Heart right ventricle (tissue), 16 donors: ENCODE data around the gene GATAD2A. TPM values are rescaled to one million over a fixed set of nuclear protein-coding genes. Genes with fewer than 3 reads are reported as not detected.

Source experiments
- ATAC-seq, 8 donors: fragments of 200-7000 bp; cut with Tn5 transposase; one replicate each; pipeline ENCODE4 v1.9.1; 2020; ENCODE audit warnings: mild to moderate bottlenecking in 8 of 8, moderate library complexity in 8 of 8, moderate number of reproducible peaks in 1 of 8
- DNase-seq, 2 donors: peaks; one replicate each; pipeline ENCODE4 v3.0.0-alpha.2; 2020
- H3K27ac ChIP-seq, 10 donors: fragments of 200-600 bp; sonication (generic) in 2 of 10; one replicate each; pipeline versions ENCODE4 v1.5.0 to v1.8.0; 2020 to 2022; ENCODE audit warnings: mild to moderate bottlenecking in 3 of 10
- H3K27me3 ChIP-seq, 7 donors: fragments of 200-600 bp; one replicate each; pipeline ENCODE4 v1.8.0; 2021 to 2022; ENCODE audit warnings: mild to moderate bottlenecking in 2 of 7
- H3K36me3 ChIP-seq, 9 donors: fragments of 200-600 bp; sonication (generic) in 1 of 9; one replicate each; pipeline versions ENCODE4 v1.5.0 to v1.8.0; 2020 to 2022; ENCODE audit warnings: mild to moderate bottlenecking in 2 of 9
- H3K4me1 ChIP-seq, 9 donors: fragments of 200-600 bp; sonication (generic) in 1 of 9; one replicate each; pipeline versions ENCODE4 v1.5.0 to v1.8.0; 2020 to 2022; ENCODE audit warnings: mild to moderate bottlenecking in 4 of 9
- H3K4me3 ChIP-seq, 10 donors: fragments of 200-600 bp; sonication (generic) in 2 of 10; one replicate each; pipeline versions ENCODE4 v1.5.0 to v1.8.0; 2020 to 2022; ENCODE audit warnings: mild to moderate bottlenecking in 7 of 10, moderate library complexity in 2 of 10
- H3K9me3 ChIP-seq, 11 donors: fragments of 200-600 bp in 10 of 11; sonication (generic) in 2 of 11; one replicate each; pipeline versions ENCODE4 v1.5.0 to v1.8.0; 2013 to 2022; ENCODE audit warnings: mild to moderate bottlenecking in 2 of 11, control low read depth in 1 of 11, moderate library complexity in 1 of 11
- CTCF ChIP-seq, 9 donors: fragments of 200-600 bp; sonication (generic) in 2 of 9; IDR thresholded peaks; one replicate each; pipeline versions ENCODE4 v1.5.0 to v1.8.0; 2021 to 2022; ENCODE audit warnings: antibody characterized with exemption in 9 of 9, mild to moderate bottlenecking in 5 of 9, moderate library complexity in 1 of 9
- WGBS, 2 donors: extraction: QIAGEN DNeasy Blood & Tissue Kit; methylation state at CpG; one replicate each; pipeline ENCODE4 v1.1.7; 2013; ENCODE audit warnings: inconsistent platforms in 1 of 2; 5-methylcytosine and 5-hydroxymethylcytosine counted together
- intact Hi-C, 10 donors: fragments of 100-400 bp; cut with DNase I; formaldehyde crosslinking; loops; one replicate each; pipeline versions ENCODE4 v1.11.1 to v1.14.2; 2022
- long read RNA-seq, 3 donors: library from polyadenylated mRNA; unstranded; transcript quantifications; one replicate each; pipeline ENCODE4 v2.0.0, GENCODE V29; 2020 to 2021
- polyA plus RNA-seq, 2 donors: library from polyadenylated mRNA; stranded (reverse); fragments of 200-250 nt; gene quantifications; one replicate each; pipeline ENCODE4 v1.2.3, GENCODE V29; 2013
- total RNA-seq, 10 donors: library from RNA; stranded (reverse); fragmentation: NEBNext Ultra II Directional in 3 of 10; extraction: Animal tissue kit (Norgen Biotek cat#: 25700) in 3 of 10; gene quantifications; one replicate each; pipeline versions ENCODE4 v1.2.1 to v1.2.4, GENCODE V29; 2021 to 2023
- donor health status: Arrhythmogenic right ventricular cardiomyopathy.
- donor health status: ischemic (EF 13 %, LVEDD 7.1; RV severe dilation, severe dysfunction).
- donor health status: healthy with polysubstance abuse.
- donor health status: DM: no; HTN: yes; CAD: no.
- donor health status: DM: no; HTN: no; CAD: no.
- donor health status: ischemic (EF 25% LVEDD 6.9; RV normal size, moderate dysfunction).
- donor health status: ischemic (EF 25% LVEDD 5.7; RV mildly dilated, moderate dysfunction).
- donor health status: healthy.
- donor health status: DM: yes; HTN: yes; CAD: no.
- donor health status: Ischemic cardiomyopathy.
- donor health status: ischemic (EF 35%, LVEDD 5.7; RV mildly dilated, moderate dysfunction).
- donor health status: nonischemic (EF 11% LVEDD 7.7; RV severe dilation, severe dysfunction).
- donor health status: DM: yes; HTN: yes; CAD: no.
- donor health status: PGD.
- donor health status: ischemic (EF 29% LVEDD 5.4; RV normal size, mild dysfunction).
- donor health status: nonischemic (EF 23%, LVEDD 6.1; RV moderate dilation, normal function).

Gene GATAD2A
- total RNA-seq (10 to 100 TPM; 22.1 to 48.5 (median 26.0) TPM), polyA plus RNA-seq (10 to 100 TPM in 1 of 2 donors, 1 to 10 TPM in 1; 7.5 to 13.3 TPM)
- long read RNA-seq, donor 1, partial matches to known transcripts = 0 of 8 reads
- long read RNA-seq, donor 1, other reads (novel, unspliced or antisense) = 8 of 8 reads
- long read RNA-seq, donor 2, partial matches to known transcripts = 2 of 7 reads
- long read RNA-seq, donor 2, other reads (novel, unspliced or antisense) = 5 of 7 reads
- long read RNA-seq, donor 3, partial matches to known transcripts = 20 of 32 reads
- long read RNA-seq, donor 3, other reads (novel, unspliced or antisense) = 12 of 32 reads

- H3K27ac ChIP-seq = peak within 1 kb of the TSS; percentile 72 to 95 (median 89)
- no peaks in the 10 kb centered on the region for H3K36me3 ChIP-seq
- intact Hi-C loops = loop anchor here in 7 of 10 donors (1.0 to 10.0 kb wide), 10 partner anchors 18 to 82 kb away; no protein-coding TSS in a partner anchor
- H3K4me3 ChIP-seq = peak within 1 kb of the TSS; percentile 80 to 98 (median 92)
- H3K27me3 ChIP-seq = no peaks in the 10 kb centered on the region
- no peaks in the 10 kb centered on the region for H3K9me3 ChIP-seq
- peak in 8 of 9 donors; percentile 25 to 75 (median 53) for TF ChIP-seq CTCF (IDR thresholded peaks at IDR 0.05)
- WGBS, 2 donors = 2% methylated on average over 63 to 90 of the region's 90 CpGs
- DNase-seq (peak; percentile 93 to 96), ATAC-seq (peak; percentile 94 to 97 (median 95))
- peaks cover 13 to 69% (median 46%) of the 10 kb centered on the region in 9 donors for H3K4me1 ChIP-seq
These were observed at the start of gene GATAD2A for GRCh38 chr19:19404879-19405860. GATAD2A (plus strand) TSS chr19:19405675; CDS start chr19:19465346, 59,671 bp downstream.

- Histone ChIP-seq H3K4me1 (peaks cover 0 to 9% (median 8%) of the 10 kb centered on the region in 9 donors), H3K27ac (no peak overlapping the region), H3K9me3 (no peaks in the 10 kb centered on the region), H3K4me3 (no peak overlapping the region), H3K36me3 (peaks cover 0 to 81% (median 44%) of the 10 kb centered on the region in 9 donors), H3K27me3 (no peaks in the 10 kb centered on the region)
- intact Hi-C loops = no loop called here
- no peak for ATAC-seq
- DNase-seq = no peak
- 93% methylated on average over 11 of the region's 11 CpGs for WGBS, 2 donors
- TF ChIP-seq CTCF (IDR thresholded peaks at IDR 0.05) = no peak
These were observed 49.0 kb upstream of the GATAD2A start for GRCh38 chr19:19356500-19356899.

- intact Hi-C loops = no loop called here
- peaks cover 0 to 76% (median 41%) of the 10 kb centered on the region in 9 donors for H3K36me3 ChIP-seq
- 93% methylated on average over 13 of the region's 13 CpGs for WGBS, 2 donors
These were observed 48.4 kb upstream of the GATAD2A start for GRCh38 chr19:19356901-19357566.

More at GRCh38 chr19:19356901-19357566, 48.4 kb upstream of the GATAD2A start:
- DNase-seq (no peak), ATAC-seq (no peak)
- peaks cover 0 to 10% (median 8%) of the 10 kb centered on the region in 9 donors for H3K4me1 ChIP-seq
- no peak for TF ChIP-seq CTCF (IDR thresholded peaks at IDR 0.05)
- H3K9me3 ChIP-seq = no peaks in the 10 kb centered on the region
- no peak overlapping the region for H3K4me3 ChIP-seq
- H3K27ac ChIP-seq = no peak overlapping the region
- H3K27me3 ChIP-seq = no peaks in the 10 kb centered on the region
